NB4 (cell line): Measurements from ENCODE around the gene PTPN5.

Experiments
- DNase-seq: peaks from one replicate; pipeline ENCODE4 v3.0.0; 2010; ENCODE audit warnings: low read depth
- H3K4me3 ChIP-seq: one replicate; pipeline ENCODE4 v1.5.1; 2011; ENCODE audit warnings: mild to moderate bottlenecking, low read depth, low read length, moderate library complexity
- MYC ChIP-seq: IDR thresholded peaks from 2 replicates; pipeline ENCODE4 v1.6.1; 2011; ENCODE audit warnings: low read depth, low read length
- POLR2A ChIP-seq: IDR thresholded peaks from 2 replicates; pipeline ENCODE4 v1.6.1; 2011; ENCODE audit warnings: mild to moderate bottlenecking; ENCODE audit not compliant: insufficient read length; ENCODE audit errors: extremely low read depth
- TF ChIP-seq, protein P1 (sequence below): IDR thresholded peaks from one replicate; pipeline ENCODE4 v1.5.1; 2012; ENCODE audit warnings: low read depth, low read length
- TF ChIP-seq, protein P2 (sequence below): IDR thresholded peaks from 2 replicates; pipeline ENCODE4 v1.6.1; 2011; ENCODE audit warnings: low read depth, low read length

The PTPN5 gene

DNA sequence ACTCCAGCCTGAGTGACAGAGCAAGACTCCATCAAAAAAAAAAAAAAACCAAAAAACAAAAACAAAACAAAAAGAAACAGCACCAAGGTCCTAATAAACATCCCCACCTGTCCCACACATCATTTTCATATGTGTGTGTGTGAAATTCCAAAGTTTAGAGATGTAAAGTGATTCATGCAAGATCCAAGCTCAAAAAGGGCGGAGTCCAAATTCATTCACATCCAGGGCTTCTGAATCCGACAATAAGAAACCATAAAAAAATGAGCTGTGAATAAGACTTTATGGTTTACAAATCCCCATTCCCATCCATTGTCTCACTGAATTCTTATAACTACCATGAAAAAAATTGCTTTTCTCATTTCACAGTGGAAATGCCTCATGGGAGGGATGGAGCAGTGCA, 34.7 kb downstream of the PTPN5 start:
- H3K4me3 ChIP-seq, result no peak overlapping the region
- DNase-seq, result no peak
- TF ChIP-seq POLR2A, result no peak
- no peak for TF ChIP-seq MYC
- TF ChIP-seq, protein P1, sequence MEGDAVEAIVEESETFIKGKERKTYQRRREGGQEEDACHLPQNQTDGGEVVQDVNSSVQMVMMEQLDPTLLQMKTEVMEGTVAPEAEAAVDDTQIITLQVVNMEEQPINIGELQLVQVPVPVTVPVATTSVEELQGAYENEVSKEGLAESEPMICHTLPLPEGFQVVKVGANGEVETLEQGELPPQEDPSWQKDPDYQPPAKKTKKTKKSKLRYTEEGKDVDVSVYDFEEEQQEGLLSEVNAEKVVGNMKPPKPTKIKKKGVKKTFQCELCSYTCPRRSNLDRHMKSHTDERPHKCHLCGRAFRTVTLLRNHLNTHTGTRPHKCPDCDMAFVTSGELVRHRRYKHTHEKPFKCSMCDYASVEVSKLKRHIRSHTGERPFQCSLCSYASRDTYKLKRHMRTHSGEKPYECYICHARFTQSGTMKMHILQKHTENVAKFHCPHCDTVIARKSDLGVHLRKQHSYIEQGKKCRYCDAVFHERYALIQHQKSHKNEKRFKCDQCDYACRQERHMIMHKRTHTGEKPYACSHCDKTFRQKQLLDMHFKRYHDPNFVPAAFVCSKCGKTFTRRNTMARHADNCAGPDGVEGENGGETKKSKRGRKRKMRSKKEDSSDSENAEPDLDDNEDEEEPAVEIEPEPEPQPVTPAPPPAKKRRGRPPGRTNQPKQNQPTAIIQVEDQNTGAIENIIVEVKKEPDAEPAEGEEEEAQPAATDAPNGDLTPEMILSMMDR, result no peak
- TF ChIP-seq, protein P2, sequence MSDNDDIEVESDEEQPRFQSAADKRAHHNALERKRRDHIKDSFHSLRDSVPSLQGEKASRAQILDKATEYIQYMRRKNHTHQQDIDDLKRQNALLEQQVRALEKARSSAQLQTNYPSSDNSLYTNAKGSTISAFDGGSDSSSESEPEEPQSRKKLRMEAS, result no peak

- H3K4me3 ChIP-seq, result no peak overlapping the region
- DNase-seq, result no peak
- TF ChIP-seq, protein P1, result no peak
- TF ChIP-seq POLR2A (no peak), MYC (no peak)
- TF ChIP-seq, protein P2, result no peak
These were observed 37.3 kb downstream of the PTPN5 start for GRCh38 chr11:18754308-18754707.

- TF ChIP-seq, protein P2, result no peak
- TF ChIP-seq, protein P1, result no peak
- no peak for TF ChIP-seq MYC
- TF ChIP-seq POLR2A, result no peak
- H3K4me3 ChIP-seq, result no peak overlapping the region
- no peak for DNase-seq
These were observed 39.1 kb downstream of the PTPN5 start for GRCh38 chr11:18752502-18752901.

- TF ChIP-seq, protein P2, result no peak
- TF ChIP-seq, protein P1, result no peak
- no peak for TF ChIP-seq MYC
- H3K4me3 ChIP-seq, result no peak overlapping the region
These were observed 40.7 kb downstream of the PTPN5 start for GRCh38 chr11:18750944-18751343.

GRCh38 chr11:18749681-18750319, 41.8 kb downstream of the PTPN5 start:
- TF ChIP-seq MYC, result no peak
- TF ChIP-seq, protein P1, result no peak
- TF ChIP-seq, protein P2, result no peak
- no peak for TF ChIP-seq POLR2A
- no peak overlapping the region for H3K4me3 ChIP-seq
- peak; percentile 29 for DNase-seq

More at GRCh38 chr11:18750944-18751343, 40.7 kb downstream of the PTPN5 start:
- no peak for DNase-seq
